AG04450 (cell line): ENCODE data around the gene TEX29. TPM values are rescaled to one million over a fixed set of nuclear protein-coding genes. Genes with fewer than 3 reads are reported as not detected.

ENCODE experiments used
- CTCF ChIA-PET: fragments of 300-600, 350-600 bp; formaldehyde crosslinking; extraction: SDS; loops from one replicate; lab custom pipeline; 2022; ENCODE audit warnings: antibody characterized with exemption, inconsistent platforms; lab: Charles Lee
- POLR2A ChIA-PET: fragments of 350-600 bp; formaldehyde crosslinking; extraction: SDS; loops from one replicate; lab custom pipeline; 2021; ENCODE audit warnings: antibody characterized with exemption, inconsistent platforms; lab: Yijun Ruan, JAX
- DNase-seq: peaks from one replicate; pipeline ENCODE4 v3.0.0-alpha.2; 2011; ENCODE audit warnings: low read depth, low spot score
- H3K27ac ChIP-seq: one replicate; pipeline ENCODE4 v1.5.1; 2012; ENCODE audit warnings: low read depth, low read length, control low read depth
- H3K27me3 ChIP-seq: one replicate; pipeline ENCODE4 v1.6.0; 2012; ENCODE audit warnings: low read length; ENCODE audit not compliant: control insufficient read depth, insufficient read depth
- H3K4me3 ChIP-seq: 2 replicates; pipeline ENCODE4 v1.5.1; 2011; ENCODE audit warnings: mild to moderate bottlenecking, low read depth, low read length, control low read depth
- H3K9me3 ChIP-seq: 2 replicates; pipeline ENCODE4 v1.5.1; 2012; ENCODE audit warnings: low read length; ENCODE audit not compliant: control insufficient read depth, insufficient read depth
- polyA plus RNA-seq: library from polyadenylated mRNA; depleted of rRNA; stranded (reverse); fragments of >200 nt; gene quantifications from 2 replicates; pipeline ENCODE4 v1.2.3, GENCODE V29; 2011
- TF ChIP-seq, protein P1 (sequence below): IDR thresholded peaks from 2 replicates; pipeline ENCODE4 v1.5.1; 2011; ENCODE audit warnings: low read depth, low read length, control low read depth, inconsistent platforms

TEX29 gene
- polyA plus RNA-seq, 1 experiment = 6.1 TPM

DNA sequence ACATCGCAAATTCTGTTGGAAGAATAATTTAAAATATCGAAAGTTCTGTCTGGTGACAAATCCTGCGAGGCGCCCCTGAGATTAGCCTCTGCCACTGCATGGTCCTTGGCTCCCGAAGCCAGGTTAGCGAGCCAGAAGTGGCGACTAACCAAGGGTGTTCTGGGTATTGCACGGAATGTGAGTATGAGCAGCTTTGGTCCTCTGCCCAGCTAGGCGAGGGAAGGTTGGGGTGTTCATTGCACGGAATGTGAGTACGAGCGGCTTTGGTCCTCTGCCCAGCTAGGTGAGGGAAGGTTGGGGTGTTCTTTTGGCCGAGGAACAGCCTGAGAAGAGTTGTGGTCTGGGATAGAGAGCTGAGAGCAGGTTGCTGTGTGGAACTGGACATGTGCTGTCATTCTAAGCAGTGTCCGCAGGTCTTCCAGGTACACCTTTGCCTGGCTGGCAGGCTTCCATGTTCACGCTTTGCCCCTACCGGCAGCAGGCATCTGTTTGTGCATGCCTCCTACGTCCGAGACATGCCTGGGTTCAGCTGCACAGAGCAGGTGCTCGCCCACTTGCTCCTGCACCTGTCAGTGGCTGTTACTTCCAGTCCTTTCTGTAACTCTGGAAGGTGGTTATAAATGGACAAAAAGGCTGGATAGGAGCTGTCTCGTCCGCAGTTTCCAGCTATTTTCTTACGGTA lies 18.3 kb upstream of the TEX29 start:
- CTCF ChIA-PET = interaction anchor here (1.3 kb wide), 1 partner anchor 234 kb away, joined by 6 read pairs; no protein-coding TSS in a partner anchor
- no peaks in the 10 kb centered on the region for H3K9me3 ChIP-seq
- TF ChIP-seq, protein P1, sequence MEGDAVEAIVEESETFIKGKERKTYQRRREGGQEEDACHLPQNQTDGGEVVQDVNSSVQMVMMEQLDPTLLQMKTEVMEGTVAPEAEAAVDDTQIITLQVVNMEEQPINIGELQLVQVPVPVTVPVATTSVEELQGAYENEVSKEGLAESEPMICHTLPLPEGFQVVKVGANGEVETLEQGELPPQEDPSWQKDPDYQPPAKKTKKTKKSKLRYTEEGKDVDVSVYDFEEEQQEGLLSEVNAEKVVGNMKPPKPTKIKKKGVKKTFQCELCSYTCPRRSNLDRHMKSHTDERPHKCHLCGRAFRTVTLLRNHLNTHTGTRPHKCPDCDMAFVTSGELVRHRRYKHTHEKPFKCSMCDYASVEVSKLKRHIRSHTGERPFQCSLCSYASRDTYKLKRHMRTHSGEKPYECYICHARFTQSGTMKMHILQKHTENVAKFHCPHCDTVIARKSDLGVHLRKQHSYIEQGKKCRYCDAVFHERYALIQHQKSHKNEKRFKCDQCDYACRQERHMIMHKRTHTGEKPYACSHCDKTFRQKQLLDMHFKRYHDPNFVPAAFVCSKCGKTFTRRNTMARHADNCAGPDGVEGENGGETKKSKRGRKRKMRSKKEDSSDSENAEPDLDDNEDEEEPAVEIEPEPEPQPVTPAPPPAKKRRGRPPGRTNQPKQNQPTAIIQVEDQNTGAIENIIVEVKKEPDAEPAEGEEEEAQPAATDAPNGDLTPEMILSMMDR = no peak

DNA sequence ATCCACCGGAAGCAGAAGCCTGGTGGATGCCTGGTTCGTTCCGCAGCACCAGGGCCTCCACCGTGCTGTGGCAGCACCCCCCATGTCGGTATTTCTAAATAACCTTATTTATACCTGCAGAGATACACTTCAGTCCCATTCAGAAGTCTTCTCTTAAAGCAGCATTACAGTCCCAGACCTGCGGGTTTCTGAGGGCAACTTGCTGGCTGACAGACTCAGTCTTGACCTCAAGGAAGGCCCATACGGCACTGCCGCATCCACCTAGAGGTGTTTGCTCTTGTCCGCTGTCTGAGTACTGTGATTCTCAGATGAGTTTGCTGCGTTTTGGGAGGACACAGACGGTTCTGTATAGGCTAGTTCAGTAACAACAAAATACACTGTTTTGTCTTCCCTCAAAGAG lies 16.9 kb upstream of the TEX29 start:
- no peak overlapping the region for H3K27ac ChIP-seq
- CTCF ChIA-PET = interaction anchor here (1.3 kb wide), 1 partner anchor 236 kb away, joined by 6 read pairs; no protein-coding TSS in a partner anchor
- TF ChIP-seq, protein P1 = no peak
- POLR2A ChIA-PET = no interaction called here
- H3K27me3 ChIP-seq = no peaks in the 10 kb centered on the region
- no peak for DNase-seq
- no peaks in the 10 kb centered on the region for H3K9me3 ChIP-seq
- H3K4me3 ChIP-seq = no peak overlapping the region

More for the DNA sequence above, 18.3 kb upstream of the TEX29 start:
- POLR2A ChIA-PET = no interaction called here
- Histone ChIP-seq H3K27ac (no peak overlapping the region), H3K4me3 (no peak overlapping the region), H3K27me3 (no peaks in the 10 kb centered on the region)
- DNase-seq = no peak

DNA sequence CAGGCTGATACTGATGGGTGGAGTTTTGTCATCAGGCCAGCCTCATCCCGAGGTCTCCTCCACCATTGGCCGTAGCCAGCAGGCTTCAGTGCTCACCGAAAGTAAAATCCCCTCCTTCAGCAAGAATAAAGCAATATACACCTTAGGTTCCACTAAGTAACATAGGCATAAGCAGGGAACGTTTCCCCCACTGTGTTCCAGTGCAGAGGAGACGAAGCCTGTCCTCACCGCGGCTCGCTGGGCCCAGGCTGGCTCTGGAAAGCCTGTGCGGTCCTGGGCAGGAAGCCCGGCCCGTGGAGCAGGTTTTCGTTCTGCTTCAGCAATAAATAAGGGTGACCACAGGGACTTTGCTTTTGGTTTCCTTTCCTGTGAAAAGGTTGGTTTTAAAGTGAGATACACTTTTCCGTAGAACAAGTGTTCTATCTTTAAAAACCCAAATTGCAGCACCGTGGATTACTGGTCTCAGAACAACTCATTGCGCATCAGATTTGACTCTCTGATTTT lies 16.3 kb upstream of the TEX29 start:
- no peaks in the 10 kb centered on the region for H3K9me3 ChIP-seq
- no peak for DNase-seq
- POLR2A ChIA-PET = no interaction called here
- CTCF ChIA-PET = no interaction called here
- no peak overlapping the region for H3K4me3 ChIP-seq
- TF ChIP-seq, protein P1 = no peak
- H3K27ac ChIP-seq = no peak overlapping the region
- H3K27me3 ChIP-seq = no peaks in the 10 kb centered on the region

DNA sequence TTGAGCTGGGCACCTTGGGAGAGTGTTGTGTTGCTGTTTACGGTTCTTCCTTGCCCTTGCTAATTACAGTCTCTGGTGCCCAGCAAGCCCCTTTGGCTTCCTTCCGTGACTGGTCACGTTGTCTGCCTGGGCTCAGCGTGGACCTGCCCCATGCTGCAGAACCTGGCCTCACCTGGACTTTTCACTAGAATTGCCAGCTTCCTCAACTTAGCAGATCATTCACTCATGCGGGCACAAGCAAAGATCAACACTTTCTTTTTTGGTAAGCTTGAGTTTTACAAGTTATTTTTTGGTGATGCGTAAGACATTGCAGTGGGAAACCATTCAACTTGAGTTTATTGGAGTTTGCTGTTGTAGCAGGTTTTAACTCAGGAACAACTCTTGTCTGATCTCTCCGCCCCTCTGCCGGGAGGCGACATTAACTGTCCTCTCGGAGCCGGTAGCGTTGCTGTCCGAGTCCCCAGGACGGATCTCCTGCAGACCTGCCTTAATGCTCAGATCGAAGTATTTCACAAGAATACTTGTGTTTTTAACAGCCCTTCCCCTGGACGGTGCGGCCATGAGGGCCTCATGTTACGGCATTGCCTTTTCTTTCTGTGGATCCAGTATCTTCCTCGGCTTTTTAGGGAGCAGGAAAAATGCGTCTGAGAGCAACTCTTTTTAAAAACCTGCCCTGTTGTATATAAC lies 15.7 kb upstream of the TEX29 start:
- CTCF ChIA-PET = no interaction called here
- no peaks in the 10 kb centered on the region for H3K27me3 ChIP-seq

More for the DNA sequence above, 15.7 kb upstream of the TEX29 start:
- TF ChIP-seq, protein P1 = no peak
- Histone ChIP-seq H3K9me3 (no peaks in the 10 kb centered on the region), H3K4me3 (no peak overlapping the region), H3K27ac (no peak overlapping the region)
- POLR2A ChIA-PET = no interaction called here
- DNase-seq = no peak
